GM12801 (cell line): ENCODE results near the gene ARMH2.

ENCODE experiments used
- CTCF ChIP-seq: IDR thresholded peaks from one replicate; pipeline ENCODE4 v1.5.1; 2011; ENCODE audit warnings: control low read depth; ENCODE audit not compliant: insufficient read length; ENCODE audit errors: extremely low read depth

The ARMH2 gene

DNA sequence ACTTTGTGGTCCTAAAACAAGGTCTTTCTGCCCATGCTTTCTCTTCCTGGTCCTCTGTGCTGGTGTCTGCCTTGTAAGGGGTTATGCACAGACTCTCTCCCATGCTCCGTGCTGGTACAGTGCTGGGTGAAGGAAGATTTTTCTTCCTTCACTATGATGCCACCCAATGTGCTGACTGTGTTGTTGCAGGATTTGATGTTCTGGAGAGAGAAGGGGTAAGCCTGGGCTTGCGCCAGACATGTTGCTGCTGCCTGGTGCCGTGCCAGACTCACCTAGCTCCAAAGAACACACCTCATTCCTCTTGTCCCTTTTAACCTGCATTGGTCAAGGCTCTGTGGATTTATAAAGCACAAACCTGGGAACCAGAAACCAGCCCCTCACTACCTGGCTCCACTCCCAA is 28.4 kb upstream of the ARMH2 start:
- no peak for TF ChIP-seq CTCF

- TF ChIP-seq CTCF, result no peak
These were observed 26.5 kb upstream of the ARMH2 start for GRCh38 chr6:24825130-24825630.

DNA sequence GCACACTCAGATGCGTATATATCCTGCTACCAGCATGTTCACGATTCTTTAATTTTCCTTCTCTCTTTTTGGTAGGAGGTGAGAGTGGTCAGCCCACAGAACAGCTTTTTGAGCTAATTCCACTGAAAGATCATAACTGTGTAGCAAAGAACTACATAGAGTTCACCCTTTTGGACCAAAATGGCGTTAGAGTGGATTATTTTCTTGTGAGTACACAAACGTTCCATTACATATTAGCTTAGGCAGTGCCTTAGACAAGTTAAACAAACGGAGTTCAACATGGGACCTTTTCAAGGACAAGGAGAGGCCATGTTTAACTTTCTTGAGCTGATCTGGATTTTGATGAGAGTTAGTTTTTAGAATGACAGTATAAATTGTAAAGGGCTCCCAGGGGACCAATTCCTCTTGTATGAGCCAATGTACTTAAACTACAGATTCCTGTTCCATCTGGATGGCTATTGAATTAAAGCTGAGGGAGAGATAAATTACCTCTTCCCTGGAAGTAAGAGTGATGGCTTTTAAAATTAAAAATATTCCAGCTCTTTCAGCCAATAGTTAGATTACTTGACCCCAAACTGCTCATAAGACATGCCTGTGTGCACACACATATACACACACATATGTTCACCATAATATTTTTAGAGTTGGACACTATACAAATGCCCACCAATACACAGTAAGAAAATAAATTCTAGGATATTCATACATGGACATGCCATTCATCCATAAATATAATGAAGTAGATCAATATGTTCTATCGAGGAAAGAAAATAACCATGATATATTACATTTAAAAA is 25.6 kb upstream of the ARMH2 start:
- no peak for TF ChIP-seq CTCF

- TF ChIP-seq CTCF, result no peak
These were observed 24.5 kb upstream of the ARMH2 start for GRCh38 chr6:24823185-24823584.

DNA sequence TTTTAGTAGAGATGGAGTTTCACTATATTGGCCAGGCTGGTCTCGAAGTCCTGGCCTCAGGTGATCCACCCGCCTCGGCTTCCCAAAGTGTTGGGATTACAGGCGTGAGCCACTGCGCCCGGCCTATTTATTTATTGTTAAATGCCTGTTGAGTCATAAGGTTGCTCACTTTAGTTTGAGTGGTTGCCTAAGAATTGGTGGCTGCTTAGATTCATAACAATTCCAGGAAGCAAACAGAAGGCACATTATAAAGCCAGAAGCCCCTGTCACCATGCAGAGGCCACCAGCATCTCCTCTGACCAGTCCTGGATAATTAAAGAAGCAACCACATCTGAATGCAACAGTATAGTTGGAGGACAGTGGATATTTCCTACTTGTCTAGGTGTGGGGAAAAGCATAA is 24.0 kb upstream of the ARMH2 start:
- no peak for TF ChIP-seq CTCF

- TF ChIP-seq CTCF, result no peak
These were observed 23.2 kb upstream of the ARMH2 start for GRCh38 chr6:24821860-24822444.

GRCh38 chr6:24818346-24818745 is 19.6 kb upstream of the ARMH2 start:
- TF ChIP-seq CTCF, result no peak
